C4-2B (cell line): ENCODE results near the gene PCYT1A.
"Not testable (repeated sequence)": the region's sequence is repeated elsewhere in the genome, so short reads cannot be mapped to it uniquely, and the experiment has no call there.

Experiments used
- H3K27ac ChIP-seq: fragments of 450-650 bp; 2 replicates; pipeline ENCODE4 v1.5.1; 2017
- ZFX ChIP-seq: fragments of 450-650 bp; IDR thresholded peaks from 2 replicates; pipeline ENCODE4 v1.6.1; 2017
- TF ChIP-seq, protein P1 (sequence below): fragments of 450-650 bp; conservative IDR thresholded peaks from 2 replicates; pipeline ENCODE4 v1.5.1; 2017; ENCODE audit warnings: mild to moderate bottlenecking

PCYT1A gene

GRCh38 chr3:196193133-196193735 lies 94.3 kb downstream of the PCYT1A start:
- no peak for TF ChIP-seq ZFX
- TF ChIP-seq, protein P1, sequence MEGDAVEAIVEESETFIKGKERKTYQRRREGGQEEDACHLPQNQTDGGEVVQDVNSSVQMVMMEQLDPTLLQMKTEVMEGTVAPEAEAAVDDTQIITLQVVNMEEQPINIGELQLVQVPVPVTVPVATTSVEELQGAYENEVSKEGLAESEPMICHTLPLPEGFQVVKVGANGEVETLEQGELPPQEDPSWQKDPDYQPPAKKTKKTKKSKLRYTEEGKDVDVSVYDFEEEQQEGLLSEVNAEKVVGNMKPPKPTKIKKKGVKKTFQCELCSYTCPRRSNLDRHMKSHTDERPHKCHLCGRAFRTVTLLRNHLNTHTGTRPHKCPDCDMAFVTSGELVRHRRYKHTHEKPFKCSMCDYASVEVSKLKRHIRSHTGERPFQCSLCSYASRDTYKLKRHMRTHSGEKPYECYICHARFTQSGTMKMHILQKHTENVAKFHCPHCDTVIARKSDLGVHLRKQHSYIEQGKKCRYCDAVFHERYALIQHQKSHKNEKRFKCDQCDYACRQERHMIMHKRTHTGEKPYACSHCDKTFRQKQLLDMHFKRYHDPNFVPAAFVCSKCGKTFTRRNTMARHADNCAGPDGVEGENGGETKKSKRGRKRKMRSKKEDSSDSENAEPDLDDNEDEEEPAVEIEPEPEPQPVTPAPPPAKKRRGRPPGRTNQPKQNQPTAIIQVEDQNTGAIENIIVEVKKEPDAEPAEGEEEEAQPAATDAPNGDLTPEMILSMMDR, result no peak
- H3K27ac ChIP-seq, result peak overlapping the region; percentile 39

- peak overlapping the region; percentile 39 for H3K27ac ChIP-seq
- TF ChIP-seq ZFX, result peak; percentile 61; the same call in 1 of the 2 replicates
- TF ChIP-seq, protein P1, result no peak
Observed at GRCh38 chr3:196192524-196193051, 94.9 kb downstream of the PCYT1A start.

DNA sequence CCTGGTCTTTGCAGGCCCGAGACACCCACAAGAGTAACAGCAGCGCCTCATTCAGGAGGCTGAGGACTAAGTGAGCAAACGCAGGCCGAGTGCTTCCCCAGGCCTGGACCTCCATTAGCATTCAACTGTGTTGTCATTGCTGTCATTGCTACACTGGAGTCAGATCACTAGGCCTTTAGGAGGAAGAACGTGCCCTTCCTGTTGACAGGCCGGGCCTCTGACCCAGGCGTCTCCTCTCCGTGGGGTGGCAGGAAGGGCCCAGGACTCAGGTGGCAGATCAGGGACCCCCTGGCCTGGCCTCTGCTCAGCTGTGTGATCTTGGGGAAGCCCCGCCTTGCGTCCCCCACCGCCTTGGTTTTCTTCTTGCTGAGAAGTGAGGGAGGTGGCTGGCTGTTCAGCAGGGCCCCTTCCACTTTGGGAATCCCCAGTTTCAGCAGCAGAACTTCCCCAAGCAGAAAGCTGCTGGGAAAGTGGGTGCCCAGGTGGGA lies 95.4 kb downstream of the PCYT1A start:
- peak overlapping the region; percentile 39 for H3K27ac ChIP-seq
- no peak for TF ChIP-seq ZFX
- TF ChIP-seq, protein P1, result no peak

GRCh38 chr3:196189566-196190347 lies 97.8 kb downstream of the PCYT1A start:
- TF ChIP-seq, protein P1, result no peak
- TF ChIP-seq ZFX, result no peak
- H3K27ac ChIP-seq, result no peak overlapping the region

DNA sequence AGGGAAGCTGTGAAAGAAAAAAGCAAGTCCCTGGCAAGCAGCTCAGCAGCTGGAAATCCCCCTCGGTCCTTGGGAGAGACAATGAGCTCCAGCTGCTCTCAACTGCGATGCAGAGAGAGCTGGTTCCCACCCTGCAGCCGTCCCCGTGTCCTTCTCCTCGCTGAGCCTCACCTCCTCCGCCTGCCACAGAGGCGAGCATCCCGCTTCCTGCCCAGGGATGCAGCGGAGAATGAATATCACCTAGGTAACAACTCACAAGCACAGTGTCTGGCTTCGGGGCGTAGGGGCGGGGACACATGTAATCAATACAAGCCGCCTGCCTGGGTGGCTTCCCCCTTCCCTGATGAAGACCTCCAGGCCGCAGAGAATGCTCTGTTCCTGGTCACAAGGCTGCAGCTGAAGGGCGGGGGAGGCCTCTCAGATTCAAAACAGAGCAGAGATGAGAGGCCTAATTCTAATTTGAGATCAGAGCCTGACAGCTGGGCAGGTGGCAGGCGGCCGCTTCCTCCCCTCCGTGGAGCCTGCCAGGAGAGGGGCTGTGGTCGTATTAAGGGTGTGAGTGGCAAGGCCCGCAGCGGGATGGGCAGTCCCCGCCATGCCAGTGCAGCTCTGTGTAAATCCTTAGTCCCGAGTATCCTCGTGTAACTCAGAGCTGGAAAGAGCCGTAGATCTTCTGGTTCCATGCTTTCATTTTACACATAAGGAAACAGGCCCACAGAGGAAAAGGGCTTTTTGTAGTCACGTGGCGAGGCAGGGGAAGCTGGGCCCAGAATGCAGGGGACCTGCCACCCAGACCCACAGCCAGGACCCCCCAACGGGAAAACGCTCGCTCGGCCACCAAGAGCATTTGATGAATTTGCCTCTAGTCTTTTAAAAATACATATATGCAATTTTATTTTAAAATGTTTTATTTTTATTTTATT lies 100.6 kb downstream of the PCYT1A start:
- TF ChIP-seq, protein P1, result no peak
- TF ChIP-seq ZFX, result no peak
- no peak overlapping the region for H3K27ac ChIP-seq

GRCh38 chr3:196184881-196185280 lies 102.6 kb downstream of the PCYT1A start:
- no peak for TF ChIP-seq ZFX
- TF ChIP-seq, protein P1, result no peak
- no peak overlapping the region for H3K27ac ChIP-seq

- not testable (repeated sequence) for H3K27ac ChIP-seq
Observed at GRCh38 chr3:196184169-196184432, 103.4 kb downstream of the PCYT1A start.
